SU-DHL-6 (cell line): Measurements from ENCODE around the gene LAPTM4A.

Experiments
- H2AFZ ChIP-seq: fragments of 200-600 bp; sonication (generic); 2 replicates; pipeline ENCODE4 v1.6.1; 2014; ENCODE audit warnings: low read depth, mild to moderate bottlenecking, moderate library complexity, mixed read lengths, antibody characterized with exemption, low read length; ENCODE audit not compliant: severe bottlenecking
- H3F3A ChIP-seq: fragments of 200-600 bp; shearing (Covaris generic); 2 replicates; pipeline ENCODE4 v1.6.0; 2016; ENCODE audit warnings: antibody characterized with exemption, mild to moderate bottlenecking; ENCODE audit not compliant: insufficient read depth
- H3K27ac ChIP-seq: fragments of 200-600 bp; sonication (generic); 2 replicates; pipeline ENCODE4 v1.5.1; 2016; ENCODE audit warnings: low read depth, mild to moderate bottlenecking, low read length, moderate library complexity, mixed read lengths
- H3K27me3 ChIP-seq: fragments of 200-600 bp; sonication (generic), shearing (Covaris generic); 2 replicates; pipeline ENCODE4 v1.6.0; 2014; ENCODE audit warnings: mild to moderate bottlenecking, low read length
- H3K36me3 ChIP-seq: fragments of 200-600 bp; sonication (generic); 2 replicates; pipeline ENCODE4 v1.6.1; 2014; ENCODE audit warnings: mild to moderate bottlenecking, low read length, mixed read lengths
- H3K4me2 ChIP-seq: fragments of 300-600, 200-600 bp; shearing (Covaris generic), sonication (generic); 2 replicates; pipeline ENCODE4 v1.6.0; 2014; ENCODE audit warnings: low read length, low read depth, mild to moderate bottlenecking; ENCODE audit not compliant: poor library complexity, severe bottlenecking
- H3K4me3 ChIP-seq: fragments of 200-600 bp; sonication (generic); 2 replicates; pipeline ENCODE4 v1.5.1; 2014; ENCODE audit warnings: antibody characterized with exemption, low read length, mild to moderate bottlenecking, mixed read lengths; ENCODE audit not compliant: insufficient read depth, poor library complexity, severe bottlenecking
- H3K79me2 ChIP-seq: fragments of 200-600 bp; sonication (generic); 2 replicates; pipeline ENCODE4 v1.6.1; 2014; ENCODE audit warnings: mild to moderate bottlenecking, low read length, moderate library complexity; ENCODE audit not compliant: insufficient read depth
- H3K9ac ChIP-seq: fragments of 200-600 bp; sonication (generic); 2 replicates; pipeline ENCODE4 v1.7.0; 2014; ENCODE audit warnings: mild to moderate bottlenecking, low read length
- H3K9me2 ChIP-seq: fragments of 200-600 bp; sonication (generic); replicated peaks from 2 replicates; pipeline ENCODE4 v1.6.1; 2014; ENCODE audit warnings: low read length; ENCODE audit not compliant: insufficient read depth
- H3K9me3 ChIP-seq: fragments of 200-600 bp; sonication (generic); 2 replicates; pipeline ENCODE4 v1.6.1; 2014; ENCODE audit warnings: low read length, mixed read lengths; ENCODE audit not compliant: insufficient read depth
- H4K20me1 ChIP-seq: fragments of 200-600 bp; sonication (generic); 2 replicates; pipeline ENCODE4 v1.6.1; 2014; ENCODE audit warnings: low read depth, mild to moderate bottlenecking, antibody characterized with exemption, low read length, moderate library complexity, mixed read lengths
- CTCF ChIP-seq: fragments of 200-600 bp; sonication (generic); IDR thresholded peaks from one replicate; pipeline ENCODE4 v1.5.1; 2017; ENCODE audit warnings: antibody characterized with exemption, mild to moderate bottlenecking, low read length, moderate library complexity; ENCODE audit not compliant: insufficient read depth, poor library complexity, severe bottlenecking
- EZH2phosphoT487 ChIP-seq: fragments of 200-600 bp; sonication (generic), shearing (Covaris generic); conservative IDR thresholded peaks from 2 replicates; pipeline ENCODE4 v1.6.1; 2018; ENCODE audit warnings: mild to moderate bottlenecking, antibody characterized with exemption, low read length, moderate library complexity, mixed read lengths

Gene LAPTM4A

DNA sequence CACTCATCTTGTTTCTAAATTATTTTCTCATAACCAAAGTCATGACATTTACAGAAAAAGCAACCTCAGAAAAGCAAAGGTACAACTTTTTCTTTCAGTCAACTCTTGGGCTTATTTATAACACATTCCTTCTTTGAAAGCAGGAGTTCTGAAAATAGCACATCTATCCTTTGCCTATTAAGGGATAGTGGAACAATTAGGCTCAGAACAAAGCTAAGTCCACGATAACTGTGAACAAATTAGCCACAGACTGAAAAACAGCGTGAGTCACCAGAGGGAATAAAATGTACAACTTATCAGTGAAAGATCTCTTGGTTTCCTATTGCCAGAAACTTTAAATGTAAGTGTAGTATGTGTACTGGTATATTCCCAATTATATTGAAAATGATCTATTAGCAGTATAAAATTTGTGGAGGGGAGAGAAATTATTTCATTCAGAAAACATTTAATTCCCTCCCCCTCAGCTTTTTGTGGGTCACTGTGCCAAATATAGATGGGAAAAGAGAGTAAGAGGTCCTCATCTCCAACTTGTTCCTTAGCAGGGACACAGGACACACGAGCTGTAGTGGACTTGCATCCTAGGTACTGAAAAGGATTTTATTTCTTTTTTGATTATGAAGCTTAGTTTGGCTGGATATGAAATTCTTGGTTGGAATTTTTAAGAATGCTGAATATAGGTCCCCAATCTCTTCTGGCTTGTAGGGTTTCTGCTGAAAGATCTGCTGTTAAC is 23.6 kb downstream of the LAPTM4A start:
- no peaks in the 10 kb centered on the region for H3K9me3 ChIP-seq
- H3F3A ChIP-seq, result no peaks in the 10 kb centered on the region
- H3K4me2 ChIP-seq, result no peak overlapping the region
- H4K20me1 ChIP-seq, result no peaks in the 10 kb centered on the region
- H2AFZ ChIP-seq, result no peak overlapping the region
- H3K27me3 ChIP-seq, result no peaks in the 10 kb centered on the region
- H3K4me3 ChIP-seq, result no peak overlapping the region
- no peaks in the 10 kb centered on the region for H3K79me2 ChIP-seq
- H3K27ac ChIP-seq, result no peak overlapping the region
- H3K9me2 ChIP-seq, result no peaks in the 10 kb centered on the region
- peaks cover 17% of the 10 kb centered on the region; the same call in 1 of the 2 replicates for H3K36me3 ChIP-seq
- no peak for TF ChIP-seq CTCF
- TF ChIP-seq EZH2phosphoT487, result no peak
- H3K9ac ChIP-seq, result no peak overlapping the region

DNA sequence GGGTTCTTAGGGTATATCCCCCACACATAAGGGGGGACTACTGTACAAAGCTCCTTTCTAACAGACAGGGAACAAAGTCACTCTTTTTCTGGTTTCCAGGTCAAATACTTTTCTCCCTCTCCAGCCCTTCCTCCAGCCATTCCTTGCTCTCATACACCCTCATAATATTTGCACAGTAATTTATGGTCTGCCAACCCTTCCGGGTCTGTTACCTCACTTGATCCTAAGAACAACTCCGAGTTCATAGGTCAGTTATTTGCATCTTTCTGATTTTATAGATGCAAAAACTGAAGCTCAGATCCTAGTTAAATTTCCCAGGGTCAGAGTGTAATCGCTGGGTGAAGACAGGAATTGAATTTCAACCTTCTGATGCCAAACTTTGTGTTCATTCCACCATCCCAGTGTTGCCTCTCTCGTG is 24.2 kb downstream of the LAPTM4A start:
- TF ChIP-seq CTCF (no peak), EZH2phosphoT487 (no peak)
- Histone ChIP-seq H3K9me3 (no peaks in the 10 kb centered on the region), H3K9me2 (no peaks in the 10 kb centered on the region), H3K4me2 (no peak overlapping the region), H2AFZ (no peak overlapping the region), H3K9ac (no peak overlapping the region), H3F3A (no peaks in the 10 kb centered on the region), H4K20me1 (no peaks in the 10 kb centered on the region), H3K27me3 (no peaks in the 10 kb centered on the region), H3K27ac (no peak overlapping the region), H3K36me3 (peaks cover 11% of the 10 kb centered on the region; the same call in 1 of the 2 replicates), H3K79me2 (no peaks in the 10 kb centered on the region), H3K4me3 (no peak overlapping the region)

- H3K27me3 ChIP-seq, result no peaks in the 10 kb centered on the region
- H3F3A ChIP-seq, result no peaks in the 10 kb centered on the region
- H4K20me1 ChIP-seq, result no peaks in the 10 kb centered on the region
- no peak for TF ChIP-seq CTCF
- TF ChIP-seq EZH2phosphoT487, result no peak
- no peak overlapping the region for H3K27ac ChIP-seq
- H3K79me2 ChIP-seq, result no peaks in the 10 kb centered on the region
- H3K9ac ChIP-seq, result no peak overlapping the region
- H3K9me3 ChIP-seq, result peaks cover 4% of the 10 kb centered on the region; the same call in 1 of the 2 replicates
- no peak overlapping the region for H3K4me3 ChIP-seq
- peaks cover 4% of the 10 kb centered on the region; the same call in 1 of the 2 replicates for H3K36me3 ChIP-seq
- no peaks in the 10 kb centered on the region for H3K9me2 ChIP-seq
- H2AFZ ChIP-seq, result no peak overlapping the region
- no peak overlapping the region for H3K4me2 ChIP-seq
Observed at GRCh38 chr2:20025065-20025786, 26.2 kb downstream of the LAPTM4A start.
